K562 (cell line): ENCODE measurements around the gene HJV. TPM values are rescaled to one million over a fixed set of nuclear protein-coding genes. Genes with fewer than 3 reads are reported as not detected.

Experiments
- GABPB2 ChIP-seq: fragments of 250-450 bp; sonication (Bioruptor Pico); conservative IDR thresholded peaks from 2 replicates; pipeline ENCODE4 v1.5.1; 2021; ENCODE audit warnings: mild to moderate bottlenecking
- GMEB1 ChIP-seq: fragments of 250-450 bp; sonication (Bioruptor Pico); IDR thresholded peaks from 2 replicates; pipeline ENCODE4 v1.4.0; 2020; ENCODE audit warnings: mild to moderate bottlenecking
- HNRNPH1 ChIP-seq: fragments of 200-400 bp; formaldehyde crosslinking; optimal IDR thresholded peaks from 2 replicates; pipeline ENCODE3; 2017; ENCODE audit warnings: low read depth, mild to moderate bottlenecking, low read length, moderate library complexity
- HOXB6 ChIP-seq: fragments of 250-450 bp; sonication (Bioruptor Pico); IDR thresholded peaks from 2 replicates; pipeline ENCODE4 v1.5.1; 2022; ENCODE audit warnings: mild to moderate bottlenecking, borderline replicate concordance
- ILF3 ChIP-seq: fragments of 450-650 bp; IDR thresholded peaks from 2 replicates; pipeline ENCODE4 v1.6.1; 2018; ENCODE audit warnings: antibody characterized with exemption, mild to moderate bottlenecking, moderate library complexity, borderline replicate concordance
- MAZ ChIP-seq, 2 experiments: fragments of 450-650 bp in 1 of 2; sonication (generic) in 1 of 2; formaldehyde crosslinking; IDR thresholded peaks in 1 of 2; conservative IDR thresholded peaks in 1 of 2; 2 replicates each; pipeline versions ENCODE4 v1.4.0 to v1.5.0; 2020; ENCODE audit warnings: mild to moderate bottlenecking in 1 of 2, missing genetic modification reagents in 1 of 2
- MCM7 ChIP-seq, 2 experiments: fragments of 450-650 bp; IDR thresholded peaks; 2 replicates each; pipeline ENCODE4 v1.6.1; 2016 to 2018
- REST ChIP-seq, 2 experiments: fragments of 450-650 bp; formaldehyde crosslinking in 1 of 2; IDR thresholded peaks; 2 replicates each; pipeline versions ENCODE4 v1.4.0 to v1.6.1; 2014 to 2020; ENCODE audit warnings: mild to moderate bottlenecking in 2 of 2, borderline replicate concordance in 1 of 2, low read depth in 1 of 2
- ZBTB1 ChIP-seq: sonication (generic); formaldehyde crosslinking; IDR thresholded peaks from 2 replicates; pipeline ENCODE4 v1.8.1; 2023; ENCODE audit warnings: missing genetic modification reagents, low read depth, mild to moderate bottlenecking, borderline replicate concordance
- ZSCAN32 ChIP-seq: fragments of 450-650 bp; formaldehyde crosslinking; IDR thresholded peaks from 2 replicates; pipeline ENCODE4 v1.4.0; 2020; ENCODE audit warnings: mild to moderate bottlenecking, moderate library complexity
- polyA plus RNA-seq, 8 experiments: library from polyadenylated mRNA; depleted of rRNA in 4 of 8; stranded (reverse) in 5 of 8; unstranded in 3 of 8; fragments of >200 nt; fragmentation: Nextera tagmentation in 2 of 8; fragmentation: Illumina TruSeq in 1 of 8; extraction: Ambion mirVana in 2 of 8; extraction: Trizol in 1 of 8; gene quantifications; 2 replicates each; pipeline versions ENCODE4 v1.2.1 to v1.2.3, GENCODE V29; 2011 to 2014; ENCODE audit warnings: inconsistent platforms in 1 of 8, missing spikeins in 1 of 8
- total RNA-seq, 7 experiments: library from RNA; depleted of rRNA in 6 of 7; stranded (reverse); fragments of >200 nt in 6 of 7; fragmentation: Illumina TruSeq in 2 of 7; extraction: Trizol in 2 of 7; gene quantifications; 2 replicates each; pipeline versions ENCODE4 v1.2.1 to v1.2.3, GENCODE V29; 2011 to 2021; ENCODE audit warnings: low replicate concordance in 1 of 7
- TF ChIP-seq, protein P1 (sequence below): fragments of 250-450 bp; sonication (Bioruptor Pico); IDR thresholded peaks from 2 replicates; pipeline ENCODE4 v1.5.0; 2021; ENCODE audit warnings: mild to moderate bottlenecking, moderate library complexity

The HJV gene
- total and polyA plus RNA-seq, 9 of the 15 experiments (the other 6 are each of a cell fraction or from before 2014, with no cell fraction given), result 1.0 to 6.6 (median 2.4) TPM

- TF ChIP-seq, protein P1, sequence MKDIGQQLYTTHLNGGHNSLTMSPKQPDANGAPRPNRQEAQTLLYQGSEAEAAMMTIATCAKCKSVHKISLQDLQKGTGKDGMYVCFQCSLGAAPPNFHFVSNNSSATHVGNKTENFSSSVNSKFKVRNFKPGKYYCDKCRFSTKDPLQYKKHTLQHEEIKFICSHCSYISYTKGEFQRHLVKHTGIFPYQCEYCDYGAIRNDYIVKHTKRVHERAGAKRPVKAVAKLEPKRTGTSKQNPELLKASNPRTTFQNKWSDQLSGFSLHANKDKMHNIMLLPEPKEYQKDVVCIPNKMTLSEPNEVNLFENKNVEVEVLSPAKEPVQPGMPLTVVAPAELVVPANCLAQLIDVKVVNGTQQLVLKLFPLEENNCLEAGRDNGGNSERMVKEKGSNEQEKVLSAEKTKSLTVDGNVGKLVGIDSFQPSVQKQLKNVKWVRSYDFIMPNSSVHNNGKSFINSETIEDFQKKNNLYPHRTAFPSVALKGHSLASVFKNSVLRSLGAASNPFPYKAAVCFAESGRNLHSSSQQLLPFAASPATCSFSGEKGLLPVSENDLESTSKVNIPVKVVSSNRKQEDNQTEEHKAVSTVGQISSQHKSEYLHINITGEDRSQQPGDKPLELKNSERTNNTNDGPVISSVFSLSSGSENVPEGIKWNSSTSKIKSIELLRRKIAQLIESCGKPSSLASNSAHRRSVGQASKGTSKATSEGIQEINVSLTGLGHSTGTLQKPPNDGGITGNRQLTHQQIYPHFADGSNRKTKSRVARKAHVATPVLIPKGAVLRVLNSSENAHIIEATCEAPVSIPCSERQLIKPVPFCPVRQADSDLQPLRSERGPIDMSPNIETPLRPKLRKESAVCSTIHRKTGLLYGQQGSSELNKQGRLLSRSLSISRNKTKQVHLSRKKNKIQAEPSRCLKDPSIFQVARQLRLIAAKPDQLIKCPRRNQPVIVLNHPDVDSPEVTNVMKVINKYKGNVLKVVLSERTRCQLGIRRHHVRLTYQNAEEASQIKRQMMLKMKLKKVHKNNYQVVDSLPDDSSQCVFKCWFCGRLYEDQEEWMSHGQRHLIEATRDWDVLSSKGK, result 0 out of 2 replicates have a peak, but pooled peaks have one; percentile 59
- TF ChIP-seq HOXB6 (CRISPR knock-in tag), result peak; percentile 20; the same call in 1 of the 2 replicates
- TF ChIP-seq ZBTB1 (CRISPR knock-in tag), result no peak
- peak; percentile 77 for TF ChIP-seq GABPB2 (CRISPR knock-in tag)
- peak; percentile 7; the same call in 1 of the 2 replicates for TF ChIP-seq ZSCAN32 (CRISPR knock-in tag)
- no peak for TF ChIP-seq MCM7 (IDR thresholded peaks at IDR 0.05)
- TF ChIP-seq MAZ (CRISPR knock-in tag; conservative IDR thresholded peaks at IDR 0.05 in 1 of 2, IDR thresholded peaks at IDR 0.05 in 1 of 2), result peak in 1 of 2 experiments; percentile 4; a peak in 1 of 4 replicates
- TF ChIP-seq GMEB1 (CRISPR knock-in tag), result no peak
- TF ChIP-seq HNRNPH1, result no peak
- TF ChIP-seq REST (IDR thresholded peaks at IDR 0.05; ENCODE audit: borderline replicate concordance), result no peak
- TF ChIP-seq REST (CRISPR knock-in tag; IDR thresholded peaks at IDR 0.05; ENCODE audit: low read depth), result 0 out of 2 replicates have a peak, but pooled peaks have one; percentile 23
- no peak for TF ChIP-seq ILF3
Measured at GRCh38 chr1:145990249-145990855, 31.2 kb downstream of the HJV start (continued).
